Activated gamma-delta T cell (primary cell): ENCODE results near the gene BMPER.

Experiments
- DNase-seq: peaks from one replicate; lab custom pipeline; 2025; lab: John Stamatoyannopoulos, UW

BMPER gene

DNA sequence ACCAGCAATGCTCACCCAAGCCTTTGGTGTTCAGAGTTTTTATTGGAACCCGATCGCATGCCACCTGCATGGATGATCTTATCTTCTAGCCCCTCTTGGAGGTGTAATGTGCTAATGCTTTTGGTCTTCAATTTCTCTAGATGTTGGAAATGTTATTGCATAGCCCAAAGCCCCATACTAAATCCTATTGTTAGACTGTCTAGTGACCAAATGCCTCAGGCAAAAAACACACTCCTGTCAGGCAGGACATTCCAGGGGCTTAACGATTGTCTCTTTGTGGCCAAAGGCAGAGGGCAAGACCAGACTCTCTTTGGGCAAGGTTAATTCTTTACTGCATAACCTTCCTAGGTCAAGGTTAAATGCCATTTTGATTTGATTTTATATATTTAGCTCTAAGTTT lies 187.9 kb downstream of the BMPER start:
- DNase-seq: no peak

DNA sequence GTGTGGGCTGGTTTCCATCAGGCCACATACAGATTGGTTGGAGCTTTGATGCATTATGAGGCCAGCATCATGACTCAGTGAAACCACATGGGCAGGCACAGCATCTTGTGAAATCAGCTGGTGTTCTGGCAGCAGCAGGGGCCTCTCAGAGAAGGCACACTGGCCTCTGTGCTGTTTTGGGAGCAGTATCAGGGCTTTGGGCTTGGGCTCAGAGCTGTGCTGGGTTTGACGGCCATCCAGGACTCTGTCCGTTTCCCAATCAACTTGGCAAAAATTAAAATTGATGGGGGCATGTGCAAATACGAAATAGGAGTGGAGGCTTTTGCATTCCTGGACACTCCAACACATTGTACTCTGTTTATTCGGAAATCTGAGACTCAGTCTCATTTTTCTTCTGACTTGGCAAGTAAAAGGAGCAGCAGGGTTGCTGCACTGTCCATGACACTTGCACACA lies 190.9 kb downstream of the BMPER start:
- no peak for DNase-seq

DNA sequence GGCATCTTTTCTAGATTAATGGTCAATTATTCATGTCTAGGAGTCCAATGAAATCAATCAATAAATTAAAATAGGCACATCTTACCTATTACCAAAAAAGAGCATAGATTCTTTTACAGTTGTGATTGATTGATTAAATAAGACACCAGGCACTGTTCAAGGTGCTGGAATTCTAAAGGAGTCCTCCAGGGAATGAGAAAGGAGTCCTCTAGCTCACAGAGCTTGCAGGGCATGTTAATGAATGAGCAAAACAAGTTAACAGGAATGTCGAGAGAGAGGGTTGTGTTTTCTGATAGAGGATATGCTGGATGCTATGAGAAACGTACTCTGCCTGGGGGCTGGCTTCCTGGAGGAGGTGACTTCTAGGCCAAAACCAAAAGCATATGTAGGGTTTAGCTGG lies 191.4 kb downstream of the BMPER start:
- DNase-seq: no peak

DNA sequence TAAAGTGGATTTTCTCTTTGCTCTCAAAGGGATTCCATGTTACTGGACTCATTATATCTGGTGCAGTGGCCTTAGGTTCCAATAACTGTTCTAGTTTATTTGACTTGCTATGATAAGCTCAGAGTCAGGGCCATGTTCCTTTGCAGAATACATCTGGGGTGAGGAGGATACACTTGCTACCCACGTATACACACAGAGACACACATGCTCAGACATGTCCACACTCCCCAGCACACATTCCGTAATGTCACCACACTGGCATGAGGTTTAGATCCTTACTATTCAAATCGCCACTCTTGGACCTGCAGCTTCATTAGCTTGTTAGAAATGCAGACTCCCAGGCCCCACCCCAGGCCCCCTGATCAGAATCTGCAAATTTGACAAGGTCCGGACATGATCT lies 195.3 kb downstream of the BMPER start:
- DNase-seq: no peak

DNA sequence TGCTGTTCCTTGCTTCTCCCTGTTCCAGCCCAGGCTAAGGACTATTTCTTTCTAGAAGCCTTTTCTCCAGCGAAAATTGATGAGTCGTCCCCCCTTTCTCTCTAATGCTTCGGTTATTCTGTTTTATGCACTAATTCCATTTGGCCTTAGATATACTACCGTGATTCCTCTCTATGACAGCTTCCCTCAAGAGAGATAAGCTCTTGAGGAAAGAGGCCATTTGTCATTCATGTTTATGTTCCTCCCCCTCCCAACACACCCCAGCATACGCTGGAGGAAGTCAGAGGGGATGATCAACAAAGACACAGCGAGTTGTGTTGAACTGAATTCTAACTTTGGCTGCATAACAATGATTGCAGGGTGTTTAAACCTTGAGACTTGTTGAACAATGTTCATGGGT lies 198.8 kb downstream of the BMPER start:
- DNase-seq: no peak

DNA sequence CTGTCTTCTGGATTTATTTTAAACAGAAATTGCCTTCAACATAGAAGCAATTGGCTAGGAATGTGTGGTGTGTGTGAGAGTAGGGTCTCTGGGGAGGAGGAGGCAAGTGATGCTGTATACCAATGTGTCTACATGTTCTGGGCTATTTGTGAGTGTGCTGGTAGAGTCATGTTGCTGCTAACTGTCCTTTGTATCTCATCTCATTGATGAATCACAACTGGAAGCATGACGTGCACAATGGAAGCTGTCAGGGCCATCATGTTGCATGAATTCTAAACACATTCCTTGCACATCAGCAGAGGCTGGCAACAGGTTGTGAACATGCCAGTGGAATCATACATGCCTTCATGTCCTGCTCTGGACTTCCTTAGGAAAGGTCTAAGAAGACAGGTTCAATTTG lies 199.7 kb downstream of the BMPER start:
- DNase-seq: no peak

DNA sequence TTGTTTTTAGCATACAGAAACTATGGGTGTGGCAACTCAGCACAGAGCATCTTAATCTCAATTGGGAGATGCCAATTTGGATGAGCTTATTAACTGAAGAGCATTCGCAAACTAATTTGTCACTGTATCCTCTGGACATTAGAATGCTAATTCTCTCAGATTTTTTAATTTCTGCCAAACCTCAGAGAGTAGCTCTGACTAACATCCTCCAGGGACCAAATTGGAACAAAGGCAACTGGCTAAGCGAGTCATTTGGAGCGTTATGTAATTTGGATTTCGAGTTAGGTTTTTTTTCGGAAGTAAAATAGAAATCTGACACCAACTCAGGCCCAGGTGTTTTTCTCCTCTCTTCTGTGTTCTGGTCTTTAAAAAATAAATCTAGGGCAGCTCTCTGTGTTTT lies 201.9 kb downstream of the BMPER start:
- DNase-seq: no peak

DNA sequence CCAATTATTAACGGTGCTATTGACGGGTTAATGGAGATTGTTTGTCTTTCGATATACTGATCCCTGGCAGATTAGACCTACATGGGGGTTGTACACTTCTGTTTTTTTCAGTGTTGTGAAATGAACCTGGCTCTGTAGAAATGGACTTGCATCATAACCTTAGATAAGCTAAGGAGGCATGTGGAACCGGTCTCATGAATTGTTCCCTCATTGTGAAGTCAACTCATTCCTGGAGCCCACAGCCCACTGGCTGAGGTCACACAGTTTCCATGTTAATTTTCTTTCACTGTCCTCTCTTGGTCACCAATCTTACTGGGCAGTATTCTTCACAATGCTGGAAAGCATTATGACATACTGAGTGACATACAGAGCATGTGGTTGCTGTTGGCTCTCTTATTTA lies 202.8 kb downstream of the BMPER start:
- no peak for DNase-seq

DNA sequence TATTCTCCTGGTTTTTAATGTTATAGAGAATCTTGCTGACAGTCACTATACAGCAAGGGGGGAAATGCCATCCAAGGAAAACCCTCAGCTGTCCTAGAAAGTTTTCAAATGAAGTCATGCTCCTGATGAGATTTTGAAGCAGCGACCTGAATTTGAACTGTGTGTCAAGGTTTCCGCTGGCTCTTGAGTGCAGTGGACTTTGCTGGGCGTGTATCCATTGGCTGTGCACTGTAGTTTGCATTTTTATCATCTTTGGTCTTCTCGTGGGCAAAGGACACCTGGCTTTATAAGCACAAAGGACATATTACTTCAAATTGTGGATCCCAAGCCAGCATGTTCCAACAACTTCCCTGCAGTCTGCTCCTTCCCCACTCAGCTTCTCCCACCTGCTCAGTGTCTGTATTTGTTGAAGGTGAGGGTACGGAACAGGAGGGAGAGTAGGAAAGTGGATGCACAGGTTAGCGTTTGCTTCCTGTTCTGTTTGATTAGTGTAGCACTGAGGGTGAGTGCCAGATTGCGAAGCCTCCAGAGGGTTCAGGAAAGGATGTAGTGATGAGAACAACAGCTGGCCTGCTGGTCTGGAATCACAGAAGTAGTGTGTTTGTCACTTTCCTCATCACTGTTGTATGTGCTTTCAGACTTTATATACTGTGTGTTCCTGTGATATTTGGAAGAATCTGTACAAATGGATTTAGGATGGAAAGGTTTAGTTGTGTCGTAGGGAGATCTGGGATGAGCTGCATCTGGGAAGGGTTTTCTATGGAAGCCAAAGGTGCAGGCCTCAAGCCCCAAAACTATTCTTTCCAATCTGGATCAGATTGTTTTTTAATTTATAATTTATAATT lies 204.8 kb downstream of the BMPER start:
- no peak for DNase-seq

DNA sequence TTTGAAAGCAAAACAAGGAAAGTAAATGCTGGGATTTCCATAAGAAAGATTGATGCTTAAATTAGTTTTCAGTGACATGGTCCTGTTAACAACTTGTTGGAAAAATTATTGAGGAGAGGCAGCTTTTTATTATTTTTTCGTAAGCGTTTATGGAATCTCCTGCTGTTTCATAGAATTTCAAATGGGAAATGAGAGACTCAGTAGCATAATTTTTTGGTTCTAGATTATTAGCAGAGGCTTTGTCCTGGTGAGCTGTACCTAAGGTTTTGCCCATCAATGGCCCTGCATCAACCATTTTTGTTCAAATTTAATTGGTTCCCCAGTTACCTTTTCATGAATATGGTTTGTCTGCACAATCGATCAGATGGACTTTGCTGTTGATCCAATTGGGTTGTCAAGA lies 205.7 kb downstream of the BMPER start:
- no peak for DNase-seq

DNA sequence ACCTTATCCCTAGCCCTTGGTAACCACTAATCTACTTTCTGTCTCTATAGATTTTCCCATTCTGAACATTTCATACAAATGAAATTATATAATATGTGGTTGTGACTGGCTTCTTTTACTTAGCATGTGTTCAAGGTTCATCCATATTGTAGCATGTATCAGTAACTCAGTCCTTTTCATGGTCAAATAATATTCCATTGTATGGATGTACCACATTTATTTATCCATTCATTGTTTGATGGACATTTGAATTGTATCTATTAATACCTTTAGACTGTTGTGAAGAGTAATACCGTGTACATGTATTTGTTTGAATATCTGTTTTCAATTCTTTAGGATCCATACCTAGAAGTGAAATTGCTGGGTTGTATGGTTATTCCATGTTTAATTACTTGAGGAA lies 210.2 kb downstream of the BMPER start:
- DNase-seq: no peak

DNA sequence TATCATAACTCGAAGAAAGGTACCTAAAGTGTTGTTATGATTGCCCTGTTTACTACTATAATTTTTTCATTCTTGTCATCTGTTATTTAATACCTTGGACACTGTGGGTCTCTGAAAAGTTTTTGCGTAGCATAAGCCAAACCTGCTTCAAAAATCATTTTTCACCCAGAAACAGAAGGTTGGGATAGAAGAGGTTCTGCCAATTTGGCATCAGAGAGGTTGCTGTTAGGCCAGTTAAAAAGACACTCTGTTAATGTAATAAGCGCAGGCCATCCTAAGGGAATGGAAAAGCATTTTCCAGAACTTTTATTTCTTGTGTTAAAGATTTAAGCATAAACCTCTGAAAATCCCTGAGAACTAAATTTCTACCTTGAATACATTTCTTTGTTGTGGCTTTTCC lies 212.2 kb downstream of the BMPER start:
- no peak for DNase-seq

DNA sequence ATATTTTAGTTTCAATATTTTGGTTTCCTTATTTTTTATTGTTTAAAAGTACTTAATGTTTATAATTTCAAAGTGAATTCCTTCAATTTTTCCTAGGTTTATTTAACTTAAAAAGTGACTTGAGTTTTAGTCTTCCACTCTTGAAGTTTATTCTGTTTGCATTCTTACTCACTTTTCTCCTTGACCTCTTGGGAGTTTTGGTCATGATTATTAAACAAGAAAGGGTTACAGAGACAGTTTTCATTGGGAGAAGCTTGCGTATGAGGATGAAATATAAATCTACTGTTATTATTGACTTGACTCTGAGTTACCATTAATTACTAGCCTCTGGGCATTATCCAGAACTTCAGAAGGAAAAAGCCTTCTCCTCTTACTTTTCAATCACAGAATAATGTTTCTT lies 216.0 kb downstream of the BMPER start:
- DNase-seq: no peak

DNA sequence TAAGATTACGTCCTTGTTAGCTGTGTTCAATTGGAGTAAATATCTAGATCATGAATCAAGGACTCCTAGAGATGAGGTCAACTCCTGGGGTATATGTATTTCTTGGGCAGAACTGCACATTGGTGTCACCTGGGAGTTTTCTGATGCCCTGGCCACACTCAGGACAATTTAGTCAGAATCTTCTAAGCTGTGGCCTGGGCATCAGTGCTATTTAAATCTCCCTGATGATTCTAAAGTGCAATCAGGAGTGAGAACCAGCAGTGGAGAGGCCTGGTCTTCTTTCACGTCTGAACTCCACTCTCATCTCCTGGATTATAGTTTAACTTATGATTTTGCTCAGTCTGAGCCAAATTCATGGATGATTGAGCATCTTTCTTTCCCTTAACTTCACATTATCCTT lies 218.0 kb downstream of the BMPER start:
- DNase-seq: no peak

DNA sequence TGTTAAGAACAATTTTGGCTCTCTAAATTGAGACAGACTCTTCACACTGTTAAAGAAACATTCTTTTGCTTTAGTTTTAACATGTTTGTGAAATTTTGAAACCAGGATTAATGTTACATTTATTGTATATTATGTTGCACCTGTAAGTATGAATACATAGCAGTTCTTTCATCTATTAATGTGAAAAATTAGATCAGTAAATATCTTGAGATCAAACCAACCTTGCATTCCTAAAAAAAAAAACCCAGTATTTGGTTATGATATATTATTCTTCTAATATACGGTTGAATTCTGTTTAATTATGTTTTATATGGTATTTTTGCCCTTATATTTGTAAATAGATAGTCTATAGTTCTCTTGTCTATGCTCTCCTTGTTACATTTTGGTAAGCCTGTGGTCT lies 219.4 kb downstream of the BMPER start:
- DNase-seq: no peak

DNA sequence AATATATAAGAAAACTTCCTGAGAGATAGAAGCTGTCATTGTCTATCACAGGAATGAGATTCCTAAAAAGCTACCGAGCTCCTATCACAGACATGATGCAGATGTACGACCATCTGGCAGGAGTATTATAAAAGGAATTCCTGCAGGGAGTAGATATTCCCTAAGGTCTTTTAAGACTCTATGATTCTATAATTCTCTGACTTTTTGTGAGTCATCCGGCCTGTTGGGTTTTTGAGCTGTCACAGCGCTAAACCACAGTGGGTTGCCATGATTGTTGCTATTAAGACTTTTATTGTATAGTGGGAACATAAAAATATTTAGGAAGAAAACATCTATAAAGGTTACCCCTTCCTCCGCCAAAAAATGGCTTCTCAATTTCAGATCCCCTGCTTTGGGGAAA lies 223.4 kb downstream of the BMPER start:
- no peak for DNase-seq

DNA sequence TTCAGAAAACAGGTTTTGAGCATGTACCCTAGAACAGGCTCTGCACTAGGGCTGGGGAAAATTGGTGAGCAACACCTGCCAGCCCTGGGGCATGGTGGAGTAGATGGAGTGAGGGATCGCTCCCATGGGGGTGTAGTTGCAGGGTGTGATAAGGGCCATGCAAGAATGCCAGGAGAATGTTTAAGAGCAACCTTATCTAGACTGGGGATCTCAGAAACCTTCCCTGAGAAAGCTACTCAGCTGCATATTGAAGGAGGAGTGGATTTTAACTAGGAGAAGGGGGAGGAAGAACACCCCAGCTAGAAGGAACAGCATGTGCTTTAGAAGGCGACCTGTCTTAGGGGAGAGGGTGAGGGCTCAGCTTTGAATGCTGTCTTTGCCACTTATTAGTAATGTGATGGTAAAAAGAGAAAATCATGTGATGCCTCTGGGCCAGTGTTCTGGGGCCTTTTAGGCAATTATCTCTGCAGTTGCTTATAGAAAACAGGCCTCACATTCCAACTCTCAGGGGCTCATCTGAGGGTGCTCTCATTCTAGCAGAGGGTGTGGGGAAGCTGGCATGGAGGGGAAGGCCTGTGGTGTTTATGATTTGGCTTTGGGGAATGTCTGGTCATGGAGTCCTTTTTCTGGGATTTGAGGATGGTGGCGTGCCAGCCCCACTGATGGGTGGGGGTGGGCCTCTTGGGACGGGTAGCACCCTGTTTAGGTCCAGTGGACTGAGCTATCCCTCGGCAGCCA lies 225.4 kb downstream of the BMPER start:
- DNase-seq: no peak

DNA sequence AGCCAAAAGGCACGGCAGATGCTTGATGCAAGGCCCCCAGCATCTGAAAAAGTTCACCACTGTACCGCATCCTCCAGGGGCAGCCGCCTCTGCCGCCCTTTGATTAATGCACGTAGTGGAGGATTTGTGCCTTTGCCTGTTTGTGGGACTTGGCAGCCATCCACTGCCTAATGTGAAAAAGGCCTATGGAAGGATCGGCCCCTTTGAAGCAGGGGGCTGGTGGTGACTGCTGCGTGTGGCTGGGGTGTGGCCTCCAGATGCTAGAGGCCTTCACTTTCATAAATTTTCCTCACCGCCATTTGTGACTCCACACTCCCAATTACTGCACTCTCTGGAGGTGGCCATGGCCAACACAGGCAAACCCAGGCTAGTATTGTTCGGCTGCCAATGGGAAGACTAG lies 226.0 kb downstream of the BMPER start:
- no peak for DNase-seq

DNA sequence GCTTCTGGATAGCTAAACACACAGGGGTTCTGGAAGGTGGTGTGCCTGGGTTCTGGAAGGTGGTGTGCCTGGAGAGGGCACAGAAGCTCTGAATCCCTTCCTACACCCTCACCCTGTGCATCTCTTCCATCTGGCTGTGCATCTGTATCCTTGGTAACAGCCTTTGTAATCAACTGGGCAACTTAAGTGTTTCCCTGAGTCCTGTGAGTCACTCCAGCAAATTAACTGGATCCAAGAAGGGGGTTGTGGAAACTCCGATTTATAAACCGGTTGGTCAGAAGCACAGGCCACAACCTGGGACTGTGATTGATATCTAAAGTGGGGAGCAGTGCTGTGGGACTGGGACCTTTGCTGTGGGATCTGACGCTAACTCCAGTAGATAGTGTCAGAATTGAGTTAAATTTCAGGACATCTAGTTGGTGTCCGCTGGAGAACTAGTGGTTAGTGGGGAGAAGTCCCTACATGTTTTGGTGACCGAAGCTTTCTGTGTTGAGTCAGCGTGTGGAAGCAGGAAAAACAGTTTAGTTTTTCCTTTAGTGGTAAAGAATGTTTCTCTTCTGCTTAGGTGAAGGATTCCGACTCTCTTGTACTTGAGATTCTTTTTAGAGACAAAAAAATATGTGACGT lies 228.1 kb downstream of the BMPER start:
- no peak for DNase-seq

DNA sequence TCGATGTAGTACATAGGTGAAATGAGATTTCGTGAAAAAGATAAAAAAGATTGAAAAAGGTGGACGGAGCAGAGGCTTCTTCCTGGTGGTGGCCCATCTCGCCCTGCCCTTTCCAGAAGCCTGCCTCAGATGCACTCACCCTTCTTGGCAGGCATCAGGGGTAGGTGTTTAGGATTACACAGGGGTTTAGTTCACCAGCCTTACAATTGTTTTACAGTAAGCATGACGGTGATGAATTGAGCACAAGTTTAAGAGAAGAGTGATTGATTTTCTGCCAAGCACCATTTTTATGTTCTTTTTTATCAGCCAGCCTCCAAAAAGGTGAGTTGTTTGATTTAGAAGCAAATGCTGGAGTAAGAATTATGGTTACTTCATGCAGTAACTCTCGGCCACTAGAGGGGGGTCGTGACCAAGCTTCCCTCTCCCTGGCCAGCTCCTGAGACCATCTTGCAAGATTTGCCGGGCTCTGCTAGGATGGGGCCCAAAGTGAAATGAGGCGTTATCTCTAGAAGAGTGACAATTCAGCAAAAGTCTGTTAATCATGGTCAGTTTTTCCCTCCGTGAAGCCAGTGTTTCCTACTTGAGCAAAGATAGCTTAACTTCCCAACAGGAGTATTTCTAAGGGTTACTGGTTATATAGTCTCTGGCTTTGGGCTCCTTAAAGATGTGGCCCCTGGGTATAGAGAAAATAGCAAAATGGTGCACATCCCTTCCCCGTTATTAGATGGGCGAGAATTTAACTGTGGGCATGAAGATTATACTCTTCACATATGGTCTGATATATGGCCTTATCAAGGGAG lies 228.8 kb downstream of the BMPER start:
- no peak for DNase-seq

DNA sequence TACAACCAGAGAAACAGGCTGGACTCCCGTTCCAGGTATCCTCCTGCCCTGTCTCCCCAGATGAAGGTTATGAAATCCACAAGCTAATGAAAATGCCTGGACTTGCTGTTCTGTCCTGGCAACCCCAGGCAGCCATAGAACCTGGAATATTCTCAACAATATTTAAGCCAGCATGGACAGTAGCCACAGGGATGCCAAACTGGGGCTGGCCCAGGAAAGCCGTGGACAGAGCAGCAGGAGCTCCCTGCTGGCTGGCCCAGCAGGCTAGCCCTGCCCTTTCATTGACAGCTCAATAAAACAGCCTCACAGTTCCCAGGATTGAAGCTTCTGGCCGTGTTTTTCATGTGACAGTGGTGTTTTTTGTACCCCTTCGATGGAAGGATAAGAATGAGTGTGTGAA lies 230.6 kb downstream of the BMPER start:
- no peak for DNase-seq

DNA sequence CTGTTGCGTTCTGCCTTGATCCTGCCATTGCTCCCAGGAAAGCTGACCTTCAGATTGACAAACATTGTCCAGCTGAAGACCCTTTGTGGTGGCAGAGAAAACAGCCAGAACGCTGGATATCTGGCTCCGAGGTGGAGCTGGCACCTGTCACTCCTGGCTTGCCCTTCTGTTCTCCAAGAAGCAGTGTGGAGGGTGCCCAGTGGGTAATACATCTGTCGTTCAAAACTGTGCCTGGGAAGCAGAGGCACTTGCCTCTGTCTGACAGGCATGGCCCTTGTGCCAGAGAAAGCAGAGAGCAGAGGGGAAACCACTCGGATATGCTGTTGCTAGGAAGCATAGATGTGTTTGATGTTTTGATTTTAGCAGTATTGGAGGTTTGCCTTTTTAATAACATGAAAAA lies 231.4 kb downstream of the BMPER start:
- no peak for DNase-seq
